ENCODE results near the gene RALGDS. TPM values are rescaled to one million over a fixed set of nuclear protein-coding genes. Genes with fewer than 3 reads are reported as not detected.
"Not testable (repeated sequence)": the region's sequence is repeated elsewhere in the genome, so short reads cannot be mapped to it uniquely, and the experiment has no call there.

Gene RALGDS
- total RNA-seq, 1 experiment from 2014 or later: 13.7 TPM

DNA sequence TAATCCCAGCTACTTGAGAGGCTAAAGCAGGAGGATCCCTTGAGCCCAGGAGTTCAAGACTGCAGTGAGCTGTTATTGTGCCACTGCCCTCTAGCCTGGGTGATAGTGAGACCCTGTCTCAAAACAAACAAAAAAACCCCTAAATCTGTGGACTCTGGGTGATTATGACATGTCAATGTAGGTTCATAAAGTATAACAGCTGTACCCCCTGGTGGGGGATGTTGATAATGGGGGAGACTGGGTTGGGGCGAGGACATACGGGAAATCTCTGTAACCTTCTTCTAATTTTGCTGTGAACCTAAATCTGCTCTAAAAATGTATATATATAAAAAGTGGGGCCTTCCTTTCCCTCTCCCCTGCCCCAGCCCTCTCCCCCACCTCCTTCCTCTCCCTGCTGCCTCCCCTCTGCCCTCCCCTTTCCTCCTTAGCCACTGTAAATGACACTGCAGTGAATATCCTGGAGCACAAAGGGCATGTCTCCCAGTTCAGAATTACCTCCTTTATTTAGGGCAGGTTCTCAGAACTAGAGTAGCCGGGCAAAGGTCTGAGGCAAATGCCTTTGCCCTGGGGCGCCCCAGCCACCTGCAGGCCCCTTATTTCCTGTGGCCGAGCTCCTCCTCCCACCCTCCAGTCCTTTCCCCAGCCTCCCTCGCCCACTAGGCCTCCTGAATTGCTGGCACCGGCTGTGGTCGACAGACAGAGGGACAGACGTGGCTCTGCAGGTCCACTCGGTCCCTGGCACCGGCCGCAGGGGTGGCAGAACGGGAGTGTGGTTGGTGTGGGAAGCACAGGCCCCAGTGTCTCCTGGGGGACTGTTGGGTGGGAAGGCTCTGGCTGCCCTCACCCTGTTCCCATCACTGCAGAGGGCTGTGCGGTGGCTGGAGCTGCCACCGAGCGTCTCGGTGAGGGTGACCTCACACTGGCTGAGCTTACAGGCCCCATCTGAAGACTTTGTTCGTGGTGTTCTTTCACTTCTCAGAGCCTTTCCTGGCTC lies 40.0 kb downstream of the RALGDS start:
- H3K9me3 Mint-ChIP-seq (ENCODE audit: low read depth, unreplicated experiment); H3K36me3 Mint-ChIP-seq (ENCODE audit: insufficient read depth, unreplicated experiment); intact Hi-C loops (cut with micrococcal nuclease; ENCODE audit: unreplicated experiment); H3K4me1 Mint-ChIP-seq (ENCODE audit: low read depth, unreplicated experiment); DNase-seq; H3K27ac Mint-ChIP-seq (ENCODE audit: unreplicated experiment); BruUV-seq (replicated peaks); H3K4me3 Mint-ChIP-seq (ENCODE audit: low read depth, unreplicated experiment): not testable (repeated sequence)
- H3K27me3 Mint-ChIP-seq (ENCODE audit: unreplicated experiment): peaks cover 24% of the 10 kb centered on the region
- CTCF ChIA-PET: interaction anchor here (0.6 to 0.7 kb wide), 3 partner anchors 9 to 314 kb away, joined by 3 to 4 read pairs (median 3); partner anchors contain the start of gene GTF3C5

DNA sequence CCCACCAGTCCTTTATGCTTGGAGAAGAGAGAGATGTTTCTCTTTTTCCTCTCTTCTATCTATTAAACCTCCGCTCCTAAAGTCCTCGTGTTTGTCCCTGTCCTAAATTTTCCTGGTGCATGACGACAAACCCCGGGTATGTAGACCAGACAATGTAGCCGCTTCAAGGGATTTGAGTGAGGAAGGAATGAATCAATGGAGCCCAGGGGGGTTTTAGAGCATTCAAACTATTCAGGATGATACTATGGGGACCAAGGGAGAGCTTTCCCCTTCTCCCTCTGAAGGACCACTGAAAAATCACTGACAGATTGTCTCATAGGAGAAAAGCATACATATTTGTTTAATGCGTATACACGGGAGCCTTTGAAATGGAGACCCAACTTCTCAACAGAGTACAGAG lies 40.9 kb downstream of the RALGDS start:
- DNase-seq: no peak
- CTCF ChIA-PET: interaction anchor here (0.6 kb wide), 1 partner anchor 9 kb away, joined by 3 read pairs; no protein-coding TSS in a partner anchor
- no peak overlapping the region for H3K4me3 Mint-ChIP-seq (ENCODE audit: low read depth, unreplicated experiment)
- TF ChIP-seq, protein P1, sequence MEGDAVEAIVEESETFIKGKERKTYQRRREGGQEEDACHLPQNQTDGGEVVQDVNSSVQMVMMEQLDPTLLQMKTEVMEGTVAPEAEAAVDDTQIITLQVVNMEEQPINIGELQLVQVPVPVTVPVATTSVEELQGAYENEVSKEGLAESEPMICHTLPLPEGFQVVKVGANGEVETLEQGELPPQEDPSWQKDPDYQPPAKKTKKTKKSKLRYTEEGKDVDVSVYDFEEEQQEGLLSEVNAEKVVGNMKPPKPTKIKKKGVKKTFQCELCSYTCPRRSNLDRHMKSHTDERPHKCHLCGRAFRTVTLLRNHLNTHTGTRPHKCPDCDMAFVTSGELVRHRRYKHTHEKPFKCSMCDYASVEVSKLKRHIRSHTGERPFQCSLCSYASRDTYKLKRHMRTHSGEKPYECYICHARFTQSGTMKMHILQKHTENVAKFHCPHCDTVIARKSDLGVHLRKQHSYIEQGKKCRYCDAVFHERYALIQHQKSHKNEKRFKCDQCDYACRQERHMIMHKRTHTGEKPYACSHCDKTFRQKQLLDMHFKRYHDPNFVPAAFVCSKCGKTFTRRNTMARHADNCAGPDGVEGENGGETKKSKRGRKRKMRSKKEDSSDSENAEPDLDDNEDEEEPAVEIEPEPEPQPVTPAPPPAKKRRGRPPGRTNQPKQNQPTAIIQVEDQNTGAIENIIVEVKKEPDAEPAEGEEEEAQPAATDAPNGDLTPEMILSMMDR (IDR thresholded peaks at IDR 0.05; ENCODE audit: unreplicated experiment): no peak
- H3K27me3 Mint-ChIP-seq (ENCODE audit: unreplicated experiment): peaks cover 24% of the 10 kb centered on the region
- BruUV-seq (replicated peaks): no TSS peak
- H3K36me3 Mint-ChIP-seq (ENCODE audit: insufficient read depth, unreplicated experiment): no peaks in the 10 kb centered on the region
- no peaks in the 10 kb centered on the region for H3K4me1 Mint-ChIP-seq (ENCODE audit: low read depth, unreplicated experiment)
- H3K9me3 Mint-ChIP-seq (ENCODE audit: low read depth, unreplicated experiment): no peaks in the 10 kb centered on the region
- intact Hi-C loops (cut with micrococcal nuclease; ENCODE audit: unreplicated experiment): no loop called here
- no peak overlapping the region for H3K27ac Mint-ChIP-seq (ENCODE audit: unreplicated experiment)

DNA sequence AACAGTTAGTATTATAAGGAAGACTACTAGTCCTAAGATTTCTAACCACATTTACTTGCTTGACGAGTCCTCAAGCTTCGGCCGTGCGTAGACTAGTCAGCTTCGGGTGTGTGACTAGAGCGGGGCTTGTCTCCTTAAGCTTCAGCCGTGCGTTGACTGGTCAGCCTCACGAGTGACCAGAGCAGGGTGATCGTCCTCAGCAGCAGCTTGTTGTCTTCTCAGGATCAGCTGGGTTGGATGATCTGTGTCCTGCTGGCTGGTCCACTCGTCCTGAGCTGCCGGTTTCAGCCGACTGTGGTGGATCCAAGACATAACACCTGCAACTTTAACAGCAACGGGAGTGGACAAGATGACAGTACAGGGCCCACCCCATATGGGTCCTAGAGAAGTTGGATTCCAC lies 42.6 kb downstream of the RALGDS start:
- intact Hi-C loops (cut with micrococcal nuclease; ENCODE audit: unreplicated experiment): no loop called here
- CTCF ChIA-PET: no interaction called here
- TF ChIP-seq, protein P1 (IDR thresholded peaks at IDR 0.05; ENCODE audit: unreplicated experiment): no peak
- peaks cover 24% of the 10 kb centered on the region for H3K27me3 Mint-ChIP-seq (ENCODE audit: unreplicated experiment)
- no peaks in the 10 kb centered on the region for H3K4me1 Mint-ChIP-seq (ENCODE audit: low read depth, unreplicated experiment)
- no peaks in the 10 kb centered on the region for H3K9me3 Mint-ChIP-seq (ENCODE audit: low read depth, unreplicated experiment)
- DNase-seq: no peak
- no peaks in the 10 kb centered on the region for H3K36me3 Mint-ChIP-seq (ENCODE audit: insufficient read depth, unreplicated experiment)
- no peak overlapping the region for H3K27ac Mint-ChIP-seq (ENCODE audit: unreplicated experiment)
- H3K4me3 Mint-ChIP-seq (ENCODE audit: low read depth, unreplicated experiment): no peak overlapping the region
- no TSS peak for BruUV-seq (replicated peaks)

DNA sequence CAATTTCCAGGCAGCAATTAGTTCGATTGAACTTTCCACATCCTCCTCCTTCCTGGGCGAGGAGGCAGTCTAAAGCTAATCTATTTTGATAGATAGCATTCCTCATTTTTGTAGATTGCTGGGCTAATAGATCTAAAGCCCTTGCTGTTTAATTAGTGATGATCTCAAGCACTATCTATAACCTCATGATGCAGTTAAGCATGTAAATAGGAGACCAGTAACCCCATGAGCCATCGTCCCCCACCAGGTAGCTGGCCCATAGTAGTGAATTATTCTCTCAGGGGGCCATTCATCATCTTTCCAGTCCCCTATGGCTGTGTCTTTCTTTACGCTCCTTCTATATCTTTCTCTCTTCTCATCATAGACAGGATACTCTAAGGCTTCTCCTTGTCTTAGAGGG lies 44.3 kb downstream of the RALGDS start:
- no TSS peak for BruUV-seq (replicated peaks)
- CTCF ChIA-PET: no interaction called here

More for the DNA sequence above, 44.3 kb downstream of the RALGDS start:
- no peak for DNase-seq
- intact Hi-C loops (cut with micrococcal nuclease; ENCODE audit: unreplicated experiment): no loop called here
- Mint-ChIP-seq H3K4me1 (ENCODE audit: low read depth, unreplicated experiment) (no peaks in the 10 kb centered on the region), H3K4me3 (ENCODE audit: low read depth, unreplicated experiment) (no peak overlapping the region), H3K9me3 (ENCODE audit: low read depth, unreplicated experiment) (no peaks in the 10 kb centered on the region), H3K27ac (ENCODE audit: unreplicated experiment) (no peak overlapping the region), H3K36me3 (ENCODE audit: insufficient read depth, unreplicated experiment) (no peaks in the 10 kb centered on the region), H3K27me3 (ENCODE audit: unreplicated experiment) (peaks cover 24% of the 10 kb centered on the region)
- TF ChIP-seq, protein P1 (IDR thresholded peaks at IDR 0.05; ENCODE audit: unreplicated experiment): no peak
